Central memory CD4-positive, alpha-beta T cell (primary cell): ENCODE data around the gene GSTA2.
"Not testable (repeated sequence)": the region's sequence is repeated elsewhere in the genome, so short reads cannot be mapped to it uniquely, and the experiment has no call there.

ENCODE experiments used
- DNase-seq: peaks from one replicate; pipeline ENCODE4 v3.0.0; 2022
- total RNA-seq, 3 experiments: gene quantifications; one replicate each; lab custom pipeline; 2026; lab: John Stamatoyannopoulos, UW

The GSTA2 gene
- total RNA-seq = 0 reads per million in 3 experiments

DNA sequence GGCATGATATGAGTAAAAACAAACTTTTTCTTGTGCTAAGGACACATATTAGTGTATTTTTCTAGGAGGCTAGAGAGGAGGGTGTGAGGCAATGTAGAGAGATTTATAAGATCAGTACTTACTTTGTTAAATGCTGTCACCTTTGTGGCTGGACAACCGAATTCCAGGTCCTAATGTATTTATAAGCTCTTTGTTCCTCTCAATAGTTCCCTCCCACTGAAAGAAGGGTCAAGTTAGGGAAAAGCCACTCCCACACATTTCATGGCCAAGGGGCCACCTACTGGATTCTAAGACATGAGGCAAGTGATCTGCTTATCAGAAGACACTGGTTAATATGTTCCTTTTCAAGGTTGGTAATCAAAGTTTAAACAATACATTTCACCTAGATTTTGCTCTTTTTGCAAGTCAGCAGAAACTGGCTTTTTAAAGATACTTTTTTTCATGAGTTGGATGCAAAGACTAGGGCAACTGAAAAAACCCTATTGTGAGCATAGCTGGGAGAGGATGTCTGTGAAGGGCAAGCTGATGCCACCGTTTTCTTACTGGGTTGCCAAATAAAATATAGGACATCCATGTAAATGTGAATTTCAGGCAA lies at the start of gene GSTA2:
TSS of gene GSTA2 (minus strand) at position 154 of the 595 bp plus-strand sequence. CDS start 5,528 bp downstream, outside the sequence.
- DNase-seq = not testable (repeated sequence)

DNA sequence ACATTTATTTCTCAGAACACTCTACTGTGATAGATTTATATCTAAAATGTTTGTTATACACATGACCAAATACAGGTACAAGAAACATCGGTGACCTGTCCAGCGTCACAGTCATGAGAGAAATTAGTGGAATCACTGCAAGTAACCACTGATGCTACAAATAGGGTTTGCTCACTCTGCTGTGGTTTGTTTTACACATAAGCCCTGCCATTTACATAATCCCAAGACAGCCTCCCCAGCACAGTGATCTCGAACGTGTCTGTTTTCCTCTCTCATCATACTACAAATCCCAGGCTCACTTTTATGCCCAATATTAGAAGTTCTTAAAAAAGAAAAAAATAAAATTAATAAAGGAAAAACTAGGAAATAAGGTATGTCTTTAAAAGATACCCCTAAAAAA lies 46.5 kb upstream of the GSTA2 start:
- not testable (repeated sequence) for DNase-seq

DNA sequence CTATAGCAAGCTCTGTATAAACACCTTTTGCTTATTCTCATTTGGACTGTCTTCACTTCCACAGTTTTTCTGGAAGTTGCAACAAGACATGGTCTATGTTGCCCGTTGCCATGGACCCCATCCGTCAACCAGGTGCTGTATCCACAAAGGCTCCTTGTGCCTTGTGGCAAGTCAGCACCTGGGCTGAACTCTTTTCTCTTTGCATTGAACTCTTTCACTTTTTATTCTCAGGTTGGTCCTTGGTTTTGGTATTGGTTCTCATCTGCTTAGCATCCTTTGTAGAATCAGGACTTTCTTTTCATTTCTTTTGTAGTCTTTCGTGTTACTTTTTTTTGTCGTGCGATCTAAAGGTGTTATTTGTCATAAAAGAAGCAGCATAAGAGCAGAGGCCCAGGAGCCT lies 45.4 kb upstream of the GSTA2 start:
- DNase-seq = no peak

DNA sequence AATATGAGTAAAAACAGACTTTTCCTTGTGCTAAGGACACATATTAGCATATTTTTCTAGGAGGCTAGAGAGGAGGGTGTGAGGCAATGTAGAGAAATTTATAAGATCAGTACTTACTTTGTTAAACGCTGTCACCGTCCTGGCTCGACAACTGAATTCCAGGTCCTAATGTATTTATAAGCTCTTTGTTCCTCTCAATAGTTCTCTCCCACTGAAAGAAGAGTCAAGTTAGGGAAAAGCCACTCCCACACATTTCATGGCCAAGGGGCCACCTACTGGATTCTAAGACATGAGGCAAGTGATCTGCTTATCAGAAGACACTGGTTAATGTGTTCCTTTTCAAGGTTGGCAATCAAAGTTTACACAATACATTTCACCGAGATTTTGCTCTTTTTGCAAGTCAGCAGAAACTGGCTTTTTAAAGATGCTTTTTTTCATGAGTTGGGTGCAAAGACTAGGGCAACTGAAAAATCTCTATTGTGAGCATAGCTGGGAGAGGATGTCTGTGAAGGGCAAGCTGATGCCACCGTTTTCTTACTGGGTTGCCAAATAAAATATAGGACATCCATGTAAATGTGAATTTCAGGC lies 40.5 kb upstream of the GSTA2 start, which contains the start of gene GSTA1:
TSS of gene GSTA1 (minus strand) at position 149 of the 588 bp plus-strand sequence. CDS start 4,549 bp downstream, outside the sequence.
- DNase-seq = not testable (repeated sequence)

DNA sequence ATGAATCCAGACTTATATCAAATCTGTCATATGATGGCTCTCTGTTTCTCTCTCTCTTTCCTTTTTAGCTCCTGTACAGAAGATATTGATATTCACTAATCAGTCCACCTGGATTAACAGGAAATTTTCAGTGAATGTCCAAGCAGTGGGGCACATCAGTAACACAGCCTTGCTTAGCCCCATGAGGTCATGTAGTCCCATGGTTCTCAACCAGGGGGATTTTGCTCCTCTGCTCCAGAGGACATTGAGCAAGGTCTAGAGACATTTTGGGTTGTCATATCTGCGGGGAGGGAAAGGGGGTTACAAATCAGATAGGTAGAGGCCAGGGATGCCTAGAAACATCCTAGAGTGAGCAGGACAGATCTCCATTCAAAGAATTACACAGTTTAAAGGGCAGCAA lies 39.5 kb upstream of the GSTA2 start:
- DNase-seq = no peak

DNA sequence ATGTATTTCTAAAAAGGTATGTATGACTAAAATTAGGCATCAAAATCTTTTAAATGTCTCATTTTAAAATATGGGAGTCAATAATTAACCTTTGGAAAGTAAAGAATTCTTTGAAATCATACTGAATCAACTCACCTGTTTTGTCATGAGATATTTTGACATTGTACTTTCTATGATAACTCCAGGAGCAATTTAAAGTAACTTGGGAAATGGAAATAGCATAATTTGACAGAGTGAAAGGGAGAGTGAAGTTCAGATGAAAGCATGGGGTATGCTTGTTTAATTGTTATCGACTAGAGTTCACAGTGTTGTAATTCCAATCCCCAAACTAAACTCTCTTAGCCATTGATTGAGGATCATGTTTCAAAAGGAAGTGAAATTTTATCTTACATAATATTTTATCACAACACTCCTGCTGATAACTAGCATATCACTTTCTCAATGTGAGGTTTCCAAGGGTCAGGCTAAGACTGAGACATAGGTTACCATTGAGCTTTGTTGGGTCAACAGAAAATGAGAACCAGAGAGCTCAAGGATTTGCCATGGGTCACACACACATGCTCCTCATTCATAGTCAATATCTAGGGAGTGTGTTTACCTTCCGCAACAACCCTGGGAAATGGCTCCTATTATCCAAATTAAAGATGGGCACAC lies 38.0 kb upstream of the GSTA2 start:
- no peak for DNase-seq

DNA sequence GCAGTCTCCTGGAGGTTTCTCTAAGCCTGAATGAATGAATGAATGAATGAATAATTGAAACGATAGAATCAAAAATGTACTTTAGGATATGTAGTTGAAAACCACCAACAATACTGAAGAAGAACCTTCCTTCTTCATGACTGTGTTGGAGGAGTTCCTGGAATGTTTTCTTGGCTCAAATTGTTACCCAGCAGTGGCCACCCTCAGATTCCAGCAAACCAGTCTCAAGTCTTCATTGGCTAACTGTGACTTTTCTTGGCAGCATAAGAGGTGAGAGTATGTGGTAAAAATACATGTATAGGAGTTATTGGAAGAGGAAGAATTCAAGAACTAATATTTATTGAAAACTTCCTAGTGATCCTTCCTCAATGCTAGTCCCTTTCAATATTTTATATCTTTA lies 36.0 kb upstream of the GSTA2 start:
- DNase-seq = not testable (repeated sequence)

DNA sequence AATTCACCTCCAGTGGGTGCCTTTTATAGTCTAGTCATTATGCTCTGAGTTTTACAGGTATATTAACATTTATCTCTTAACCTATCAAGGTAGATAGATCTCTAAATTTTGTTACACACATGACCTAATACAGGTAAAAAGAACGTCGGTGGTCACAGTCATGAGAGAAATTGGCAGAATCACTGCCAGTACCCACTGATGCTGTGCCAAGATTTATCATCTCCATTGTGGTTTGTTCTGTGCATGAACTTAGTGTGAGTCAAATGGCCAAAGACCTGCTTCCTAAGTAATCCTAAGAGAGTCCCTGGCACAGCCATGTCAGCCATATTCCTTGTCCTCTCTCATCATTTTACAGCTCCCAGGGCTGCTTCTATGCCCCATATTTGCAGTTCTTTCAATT lies 31.1 kb upstream of the GSTA2 start:
- not testable (repeated sequence) for DNase-seq

DNA sequence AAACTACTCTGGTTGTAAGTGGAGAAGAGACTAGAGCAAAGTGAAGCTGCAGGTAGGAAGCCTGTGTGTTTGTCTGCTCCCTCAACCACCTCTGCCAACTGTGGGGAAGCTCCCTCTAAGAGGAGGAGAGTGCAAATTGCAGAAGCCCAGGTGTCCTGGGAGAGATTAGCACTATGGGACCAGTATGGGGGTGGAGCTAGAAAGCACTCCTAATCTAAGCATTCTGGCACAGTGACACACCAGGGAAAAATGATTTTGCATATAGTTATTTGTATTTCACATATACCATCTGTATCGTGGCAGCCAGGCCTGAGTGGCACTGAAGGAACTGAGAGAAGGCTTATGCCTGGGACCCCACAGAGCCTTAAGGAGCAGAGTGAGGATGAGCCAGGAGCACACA lies 27.6 kb upstream of the GSTA2 start:
- no peak for DNase-seq

DNA sequence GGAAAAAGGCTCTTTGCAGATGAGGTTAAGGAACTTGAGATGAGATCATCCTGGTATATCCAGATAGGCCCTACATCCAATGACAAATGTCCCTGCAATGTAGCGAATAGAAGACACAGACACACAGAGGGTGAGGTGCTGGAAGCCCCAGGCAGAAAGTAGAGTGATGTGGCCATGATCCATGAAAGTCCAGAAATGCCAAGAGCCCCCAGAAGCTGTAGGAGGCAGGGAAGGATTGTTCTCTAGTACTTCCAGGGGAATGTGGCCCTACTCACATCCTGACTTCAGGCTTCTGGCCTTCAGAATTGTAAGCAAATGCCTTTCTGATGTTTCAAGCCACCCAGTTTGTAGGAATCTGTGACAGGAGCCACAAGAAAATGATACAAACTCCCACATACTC lies 26.4 kb upstream of the GSTA2 start:
- not testable (repeated sequence) for DNase-seq

DNA sequence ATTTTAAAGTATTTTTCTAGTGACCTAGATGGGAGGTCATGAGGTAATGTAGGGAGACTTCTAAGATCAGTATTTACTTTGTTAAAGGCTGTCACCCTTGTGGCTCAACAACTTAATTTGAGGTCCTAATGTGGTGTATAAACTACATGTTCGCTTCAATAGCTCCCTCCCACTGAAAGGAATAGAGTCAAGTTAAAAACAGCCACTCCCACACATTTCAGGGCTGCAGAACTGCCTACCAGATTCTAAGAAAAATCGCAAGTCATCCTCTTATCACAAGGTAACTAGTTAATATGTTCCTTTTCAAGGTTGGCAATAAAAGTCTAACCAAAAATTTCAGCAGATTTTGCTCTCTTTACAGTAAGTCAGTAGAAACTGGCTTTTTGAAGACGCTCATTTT lies 25.2 kb upstream of the GSTA2 start:
- no peak for DNase-seq

DNA sequence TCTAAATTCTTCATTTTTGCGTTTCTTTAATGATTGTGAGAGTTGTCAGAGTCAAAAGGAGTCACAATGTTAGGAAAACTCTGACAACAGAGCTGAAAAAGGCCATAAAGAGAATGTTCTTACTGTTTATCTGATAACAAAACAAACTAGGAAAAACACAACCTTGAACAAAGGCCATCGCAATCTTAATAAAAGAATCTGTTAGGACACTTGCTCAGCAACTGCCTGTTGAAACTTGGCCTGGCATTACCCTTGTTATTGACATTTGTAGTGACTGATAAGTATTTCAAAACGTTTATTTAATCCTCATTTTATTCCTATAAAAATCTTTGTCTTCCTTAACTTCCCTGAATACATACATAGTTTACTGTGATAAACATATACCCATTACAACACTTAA lies 24.6 kb upstream of the GSTA2 start:
- no peak for DNase-seq

DNA sequence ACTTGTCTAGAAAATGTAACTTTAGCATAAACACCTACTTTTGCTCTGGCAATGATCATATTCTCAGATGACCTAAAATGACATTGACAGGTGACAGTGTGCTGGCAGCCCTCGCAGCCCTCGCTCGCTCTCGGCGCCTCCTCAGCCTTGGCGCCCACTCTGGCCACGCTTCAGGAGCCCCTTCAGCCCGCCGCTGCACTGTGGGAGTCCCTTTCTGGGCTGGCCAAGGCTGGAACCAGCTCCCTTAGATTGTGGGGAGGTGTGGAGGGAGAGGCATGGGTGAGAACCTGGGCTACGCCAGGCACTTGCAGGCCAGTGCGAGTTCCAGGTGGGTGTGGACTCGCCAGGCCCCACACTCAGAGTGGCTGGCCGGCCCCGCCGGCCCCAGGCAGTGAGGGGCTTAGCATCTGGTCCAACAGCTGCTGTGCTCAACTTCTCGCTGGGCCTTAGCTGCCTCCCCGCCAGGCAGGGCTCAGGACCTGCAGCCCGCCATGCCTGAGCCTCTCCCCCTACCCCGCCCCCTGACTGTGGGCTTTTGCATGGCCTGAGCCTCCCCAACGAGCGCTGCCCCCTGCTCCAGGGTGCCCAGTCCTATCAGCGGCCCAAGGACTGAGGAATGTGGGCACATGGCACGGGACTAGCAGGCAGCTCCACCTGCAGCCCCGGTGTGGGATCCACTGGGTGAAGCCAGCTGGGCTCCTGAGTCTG lies 23.1 kb upstream of the GSTA2 start:
- DNase-seq = no peak

DNA sequence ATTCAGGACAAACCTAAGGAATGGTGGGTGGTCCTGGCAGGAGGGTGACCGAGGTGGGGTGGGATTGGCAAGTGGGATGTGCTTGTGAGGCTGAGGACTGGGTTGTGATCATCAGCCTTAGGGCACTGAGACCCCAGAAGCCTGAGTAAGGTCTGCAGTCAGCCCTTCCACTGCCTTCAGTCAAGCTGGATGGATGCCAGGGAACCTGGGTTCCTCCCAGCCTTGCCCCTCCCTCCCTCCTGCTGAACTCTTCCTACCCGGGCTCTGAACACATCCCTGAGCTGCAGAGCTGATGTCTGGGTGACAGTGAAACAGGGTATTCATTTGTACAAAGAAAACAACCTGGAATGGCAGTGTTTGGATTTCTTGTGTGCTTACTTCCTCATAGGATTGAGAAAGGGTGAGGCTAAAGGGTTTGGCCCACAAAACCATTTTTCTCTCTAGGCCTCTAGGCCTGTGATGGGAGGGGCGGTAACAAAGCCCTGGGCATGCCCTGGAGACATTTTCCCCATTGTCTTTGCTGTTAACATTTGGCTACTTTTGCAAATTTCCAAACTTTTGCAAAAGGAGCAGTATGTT lies 19.5 kb upstream of the GSTA2 start:
- not testable (repeated sequence) for DNase-seq

DNA sequence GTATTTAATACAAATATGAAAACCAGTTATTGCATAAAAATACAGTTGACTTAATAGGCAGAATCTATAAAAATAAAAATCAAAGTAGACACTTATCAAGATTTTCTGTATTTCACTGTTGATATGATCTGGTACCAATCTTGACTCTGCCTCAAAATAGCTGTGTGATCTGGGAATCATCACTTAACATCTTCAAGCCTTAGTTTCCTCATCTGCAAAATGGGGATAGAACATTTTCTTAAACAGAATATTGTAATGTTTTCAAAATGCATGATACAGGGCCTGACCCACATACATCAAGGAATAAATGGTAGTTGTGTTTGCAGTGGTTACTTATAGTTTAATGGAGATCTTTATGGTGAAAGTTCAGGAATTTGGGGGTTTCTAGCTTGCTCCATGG lies 18.9 kb upstream of the GSTA2 start:
- not testable (repeated sequence) for DNase-seq

DNA sequence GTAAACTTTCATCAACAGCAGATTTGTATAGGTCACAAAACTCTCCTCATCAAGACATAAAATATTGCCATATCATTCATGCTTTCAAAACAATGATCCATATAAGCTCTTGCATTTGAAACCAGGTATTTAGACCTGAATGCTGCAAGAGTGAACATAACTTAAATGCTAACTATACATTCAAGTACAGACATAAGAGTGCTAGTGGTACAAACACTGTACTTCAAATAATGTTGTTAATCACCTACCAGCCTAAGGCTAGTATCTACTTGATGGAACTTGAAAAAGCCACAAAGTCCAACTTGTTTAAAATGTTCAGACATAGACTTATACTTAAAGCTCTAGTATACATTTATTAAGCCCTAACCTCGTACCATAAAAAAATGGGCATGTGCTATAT lies 16.0 kb upstream of the GSTA2 start:
- no peak for DNase-seq

DNA sequence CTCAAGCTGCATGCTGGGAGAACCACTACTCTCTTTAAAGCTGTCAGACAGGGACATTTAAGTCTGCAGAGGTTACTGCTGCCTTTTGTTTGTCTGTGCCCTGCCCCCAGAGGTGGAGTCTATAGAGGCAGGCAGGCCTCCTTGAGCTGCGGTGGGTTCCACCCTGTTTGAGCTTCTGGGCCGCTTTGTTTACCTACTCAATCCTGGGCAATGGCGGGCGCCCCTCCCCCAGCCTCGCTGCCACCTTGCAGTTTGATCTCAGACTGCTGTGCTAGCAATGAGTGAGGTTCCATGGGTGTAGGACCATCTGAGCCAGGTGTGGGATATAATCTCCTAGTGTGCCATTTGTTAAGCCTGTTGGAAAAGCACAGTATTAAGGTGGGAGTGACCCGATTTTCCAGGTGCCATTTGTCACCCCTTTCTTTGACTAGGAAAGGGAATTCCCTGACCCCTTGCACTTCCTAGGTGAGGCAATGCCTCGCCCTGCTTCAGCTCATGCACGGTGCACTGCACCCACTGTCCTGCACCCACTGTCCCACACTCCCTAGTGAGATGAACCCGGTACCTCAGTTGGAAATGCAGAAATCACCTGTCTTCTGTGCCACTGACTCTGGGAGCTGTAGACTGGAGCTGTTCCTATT lies 13.6 kb upstream of the GSTA2 start:
- not testable (repeated sequence) for DNase-seq

DNA sequence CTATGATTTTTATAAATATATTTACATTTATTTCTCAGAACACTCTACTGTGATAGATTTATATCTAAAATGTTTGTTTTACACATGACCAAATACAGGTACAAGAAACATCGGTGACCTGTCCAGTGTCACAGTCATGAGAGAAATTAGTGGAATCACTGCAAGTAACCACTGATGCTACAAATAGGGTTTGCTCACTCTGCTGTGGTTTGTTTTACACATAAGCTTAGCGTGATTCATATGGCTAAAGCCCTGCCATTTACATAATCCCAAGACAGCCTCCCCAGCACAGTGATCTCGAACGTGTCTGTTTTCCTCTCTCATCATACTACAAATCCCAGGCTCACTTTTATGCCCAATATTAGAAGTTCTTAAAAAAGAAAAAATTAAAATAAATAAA lies 6.1 kb upstream of the GSTA2 start:
- not testable (repeated sequence) for DNase-seq

DNA sequence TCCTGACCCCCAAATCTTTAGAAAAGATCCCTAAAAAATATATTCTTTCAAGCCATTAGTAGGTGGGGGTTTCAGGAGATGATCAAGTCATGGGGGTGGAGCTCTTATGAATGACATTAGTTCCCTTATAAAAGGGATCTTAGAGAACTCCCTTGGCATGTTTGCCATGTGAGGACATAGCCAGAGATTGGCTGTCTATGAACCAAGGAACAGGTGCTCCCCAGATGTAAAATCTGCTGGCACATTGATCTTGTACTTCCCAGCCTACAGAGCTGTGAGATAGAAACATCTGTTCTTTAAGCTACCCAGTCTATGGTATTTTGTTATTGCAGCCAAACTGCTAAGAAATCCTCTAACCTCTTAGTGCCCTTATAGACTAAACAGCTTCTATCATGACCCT lies 4.4 kb upstream of the GSTA2 start:
- not testable (repeated sequence) for DNase-seq

DNA sequence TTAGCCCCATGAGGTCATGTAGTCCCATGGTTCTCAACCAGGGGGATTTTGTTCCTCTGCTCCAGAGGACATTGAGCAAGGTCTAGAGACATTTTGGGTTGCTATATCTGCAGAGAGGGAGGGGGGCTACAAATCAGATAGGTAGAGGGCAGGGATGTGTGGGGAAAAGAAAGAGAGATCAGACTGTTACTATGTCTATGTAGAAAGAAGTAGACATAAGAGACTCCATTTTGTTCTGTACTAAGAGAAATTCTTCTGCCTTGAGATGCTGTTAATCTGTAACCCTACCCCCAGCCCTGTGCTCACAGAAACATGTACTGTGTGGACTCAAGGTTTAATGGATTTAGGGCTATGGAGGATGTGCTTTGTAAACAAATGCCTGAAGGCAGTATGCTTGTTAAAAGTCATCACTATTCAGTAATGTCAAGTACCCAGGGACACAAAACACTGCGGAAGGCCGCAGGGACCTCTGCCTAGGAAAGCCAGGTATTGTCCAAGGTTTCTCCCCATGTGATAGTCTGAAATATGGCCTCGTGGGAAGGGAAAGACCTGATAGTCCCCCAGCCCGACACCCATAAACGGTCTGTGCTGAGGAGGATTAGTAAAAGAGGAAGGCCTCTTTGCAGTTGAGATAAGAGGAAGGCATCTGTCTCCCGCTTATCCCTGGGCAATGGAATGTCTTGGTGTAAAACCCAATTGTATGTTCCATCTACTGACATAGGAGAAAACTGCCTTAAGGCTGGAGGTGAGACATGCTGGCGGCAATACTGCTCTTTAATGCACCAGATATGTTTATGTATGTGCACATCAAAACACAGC lies 1.4 kb downstream of the GSTA2 start:
- not testable (repeated sequence) for DNase-seq

DNA sequence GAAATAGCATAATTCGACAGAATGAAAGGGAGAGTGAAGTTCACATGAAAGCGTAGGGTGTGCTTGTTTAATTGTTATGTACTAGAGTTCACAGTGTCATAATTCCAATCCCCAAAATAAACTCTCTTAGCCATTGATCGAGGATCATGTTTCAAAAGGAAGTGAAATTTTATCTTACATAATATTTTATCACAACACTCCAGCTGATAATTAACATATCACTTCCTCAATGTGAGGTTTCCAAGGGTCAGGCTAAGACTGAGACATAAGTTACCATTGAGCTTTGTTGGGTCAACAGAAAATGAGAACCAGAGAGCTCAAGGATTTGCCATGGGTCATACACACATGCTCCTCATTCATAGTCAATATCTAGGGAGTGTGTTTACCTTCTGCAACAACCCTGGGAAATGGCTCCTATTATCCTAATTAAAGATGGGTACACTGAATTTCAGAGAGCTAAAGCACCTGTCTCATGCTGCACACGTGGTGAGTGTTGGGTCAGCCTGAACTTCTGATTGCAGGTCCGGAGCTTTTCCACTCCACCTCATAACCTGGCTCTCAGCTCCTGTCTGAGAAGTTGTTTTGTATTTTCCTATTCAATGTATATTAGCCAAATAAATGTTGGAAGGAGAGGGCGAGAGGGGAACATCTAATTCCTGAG lies 3.0 kb downstream of the GSTA2 start:
- no peak for DNase-seq
